Smooth muscle cell (in vitro differentiated cells): ENCODE measurements around the gene ZNF91. TPM values are rescaled to one million over a fixed set of nuclear protein-coding genes. Genes with fewer than 3 reads are reported as not detected.

Experiments used
- DNase-seq: peaks from one replicate; lab custom pipeline; 2025; ENCODE audit not compliant: unreplicated experiment; lab: John Stamatoyannopoulos, UW
- H2AFZ ChIP-seq: fragments of 200-600 bp; sonication (generic); 2 replicates; pipeline ENCODE4 v1.6.0; 2016; ENCODE audit warnings: antibody characterized with exemption, low read depth, mild to moderate bottlenecking
- H3F3A ChIP-seq: fragments of 200-600 bp; sonication (generic); 2 replicates; pipeline ENCODE4 v1.6.0; 2017; ENCODE audit warnings: antibody characterized with exemption, low read depth
- H3K27ac ChIP-seq: fragments of 200-600 bp; sonication (generic); 2 replicates; pipeline ENCODE4 v1.5.1; 2016; ENCODE audit warnings: low read depth, mild to moderate bottlenecking
- H3K27me3 ChIP-seq: fragments of 200-600 bp; sonication (generic); 2 replicates; pipeline ENCODE4 v1.6.1; 2016; ENCODE audit warnings: low read depth, mild to moderate bottlenecking
- H3K36me3 ChIP-seq: fragments of 200-600 bp; sonication (generic); 2 replicates; pipeline ENCODE4 v1.5.1; 2016; ENCODE audit warnings: low read depth
- H3K4me1 ChIP-seq: fragments of 200-600 bp; sonication (generic); 2 replicates; pipeline ENCODE4 v1.5.1; 2016; ENCODE audit warnings: low read depth
- H3K4me2 ChIP-seq: fragments of 200-600 bp; sonication (generic); 2 replicates; pipeline ENCODE4 v1.6.0; 2016; ENCODE audit warnings: mild to moderate bottlenecking
- H3K4me3 ChIP-seq: fragments of 200-600 bp; sonication (generic); 2 replicates; pipeline ENCODE4 v1.5.1; 2016; ENCODE audit warnings: mild to moderate bottlenecking
- H3K79me2 ChIP-seq: fragments of 200-600 bp; sonication (generic); 2 replicates; pipeline ENCODE4 v1.6.0; 2016; ENCODE audit warnings: low read depth, mild to moderate bottlenecking
- H3K9ac ChIP-seq: fragments of 200-600 bp; sonication (generic); 2 replicates; pipeline ENCODE4 v1.6.0; 2016; ENCODE audit warnings: low read depth
- H3K9me3 ChIP-seq: fragments of 200-600 bp; sonication (generic); replicated peaks from 2 replicates; pipeline ENCODE4 v1.5.1; 2016; ENCODE audit warnings: low read depth
- H4K20me1 ChIP-seq: fragments of 200-600 bp; sonication (generic); 2 replicates; pipeline ENCODE4 v1.6.0; 2016; ENCODE audit warnings: low read depth
- CTCF ChIP-seq: fragments of 200-600 bp; sonication (generic); IDR thresholded peaks from 2 replicates; pipeline ENCODE4 v1.5.1; 2017; ENCODE audit warnings: borderline replicate concordance, mild to moderate bottlenecking, antibody characterized with exemption; ENCODE audit not compliant: insufficient read depth, poor library complexity, severe bottlenecking
- WGBS: methylation state at CpG from one replicate; pipeline ENCODE4 v1.1.7; 2016; ENCODE audit warnings: low lambda C conversion rate; 5-methylcytosine and 5-hydroxymethylcytosine counted together
- polyA plus RNA-seq: library from polyadenylated mRNA; unstranded; fragments of >200 nt; fragmentation: Nextera tagmentation; extraction: Ambion mirVana; gene quantifications from 2 replicates; pipeline ENCODE4 v1.2.1, GENCODE V29; 2016
- total RNA-seq: library from RNA; depleted of rRNA; stranded (reverse); fragments of >200 nt; gene quantifications from 2 replicates; pipeline ENCODE4 v1.2.3, GENCODE V29; 2014

ZNF91 gene
- total and polyA plus RNA-seq, 2 experiments from 2014 or later, result 11.5 to 41.5 TPM

- Histone ChIP-seq H3K4me2 (no peak overlapping the region), H3K27me3 (no peaks in the 10 kb centered on the region), H3K36me3 (no peaks in the 10 kb centered on the region), H2AFZ (no peak overlapping the region), H3K27ac (no peak overlapping the region), H4K20me1 (no peaks in the 10 kb centered on the region), H3F3A (no peaks in the 10 kb centered on the region), H3K4me3 (no peak overlapping the region), H3K4me1 (no peaks in the 10 kb centered on the region), H3K79me2 (no peaks in the 10 kb centered on the region), H3K9me3 (no peaks in the 10 kb centered on the region), H3K9ac (no peak overlapping the region)
- 91% methylated on average over 2 of the region's 2 CpGs for WGBS
- no peak for TF ChIP-seq CTCF
- no peak for DNase-seq
Observed at GRCh38 chr19:23406091-23406490, 10.8 kb upstream of the ZNF91 start.

GRCh38 chr19:23404676-23405075 lies 9.4 kb upstream of the ZNF91 start:
- Histone ChIP-seq H3K4me3 (no peak overlapping the region), H3K36me3 (no peaks in the 10 kb centered on the region), H2AFZ (no peak overlapping the region), H3K79me2 (no peaks in the 10 kb centered on the region), H3K4me1 (no peaks in the 10 kb centered on the region), H3K27me3 (no peaks in the 10 kb centered on the region), H3K4me2 (no peak overlapping the region), H3K9me3 (no peaks in the 10 kb centered on the region), H3F3A (no peaks in the 10 kb centered on the region), H3K9ac (no peak overlapping the region), H4K20me1 (no peaks in the 10 kb centered on the region), H3K27ac (no peak overlapping the region)
- TF ChIP-seq CTCF, result no peak
- 81% methylated on average over 1 of the region's 1 CpG for WGBS
- DNase-seq, result no peak

GRCh38 chr19:23403581-23404324 lies 8.5 kb upstream of the ZNF91 start:
- Histone ChIP-seq H3K79me2 (no peaks in the 10 kb centered on the region), H3K4me2 (no peak overlapping the region), H3K4me1 (no peaks in the 10 kb centered on the region), H3K27me3 (no peaks in the 10 kb centered on the region), H3K9me3 (no peaks in the 10 kb centered on the region), H4K20me1 (no peaks in the 10 kb centered on the region), H3K36me3 (no peaks in the 10 kb centered on the region), H3F3A (no peaks in the 10 kb centered on the region), H3K27ac (no peak overlapping the region), H2AFZ (no peak overlapping the region), H3K4me3 (no peak overlapping the region), H3K9ac (no peak overlapping the region)
- 95% methylated on average over 4 of the region's 4 CpGs for WGBS
- no peak for DNase-seq
- TF ChIP-seq CTCF, result no peak

- WGBS, result 93% methylated on average over 3 of the region's 3 CpGs
- no peak overlapping the region for H3K4me2 ChIP-seq
- H3K27ac ChIP-seq, result no peak overlapping the region
Observed at GRCh38 chr19:23403052-23403451, 7.8 kb upstream of the ZNF91 start.

More at GRCh38 chr19:23403052-23403451, 7.8 kb upstream of the ZNF91 start:
- H3K79me2 ChIP-seq, result no peaks in the 10 kb centered on the region
- no peaks in the 10 kb centered on the region for H3F3A ChIP-seq
- no peak for DNase-seq
- TF ChIP-seq CTCF, result no peak
- H4K20me1 ChIP-seq, result no peaks in the 10 kb centered on the region
- H3K9me3 ChIP-seq, result no peaks in the 10 kb centered on the region
- no peaks in the 10 kb centered on the region for H3K4me1 ChIP-seq
- no peak overlapping the region for H2AFZ ChIP-seq
- H3K4me3 ChIP-seq, result no peak overlapping the region
- H3K27me3 ChIP-seq, result no peaks in the 10 kb centered on the region
- no peak overlapping the region for H3K9ac ChIP-seq
- H3K36me3 ChIP-seq, result no peaks in the 10 kb centered on the region
